Epithelial cell of esophagus (primary cell): ENCODE data around the gene ATP5MC2.

Experiments used
- DNase-seq: peaks from one replicate; pipeline ENCODE4 v3.0.0; 2010; ENCODE audit warnings: low read depth
- H3K4me3 ChIP-seq: 2 replicates; pipeline ENCODE4 v1.5.1; 2011; ENCODE audit warnings: mild to moderate bottlenecking, low read length, control low read depth
- CTCF ChIP-seq: IDR thresholded peaks from 2 replicates; pipeline ENCODE4 v1.5.1; 2011; ENCODE audit warnings: low read depth, mild to moderate bottlenecking, low read length, control low read depth, inconsistent platforms; ENCODE audit not compliant: insufficient read depth; ENCODE audit errors: missing control alignments

The ATP5MC2 gene

GRCh38 chr12:53700567-53700966 is 24.7 kb upstream of the ATP5MC2 start:
- DNase-seq: no peak
- no peak for TF ChIP-seq CTCF
- no peak overlapping the region for H3K4me3 ChIP-seq

- DNase-seq: no peak
- H3K4me3 ChIP-seq: no peak overlapping the region
- no peak for TF ChIP-seq CTCF
These were observed 23.8 kb upstream of the ATP5MC2 start for GRCh38 chr12:53699678-53700025.

GRCh38 chr12:53698948-53699677 is 23.2 kb upstream of the ATP5MC2 start:
- TF ChIP-seq CTCF: no peak
- H3K4me3 ChIP-seq: no peak overlapping the region
- DNase-seq: no peak

GRCh38 chr12:53696655-53697331 is 20.9 kb upstream of the ATP5MC2 start:
- H3K4me3 ChIP-seq: peak overlapping the region; percentile 40

GRCh38 chr12:53696285-53696654 is 20.4 kb upstream of the ATP5MC2 start:
- no peak for TF ChIP-seq CTCF
- peak; percentile 98 for DNase-seq
- peak overlapping the region; percentile 40 for H3K4me3 ChIP-seq

More at GRCh38 chr12:53696655-53697331, 20.9 kb upstream of the ATP5MC2 start:
- peak; percentile 82 for DNase-seq
- TF ChIP-seq CTCF: no peak

GRCh38 chr12:53695152-53696145 is 19.6 kb upstream of the ATP5MC2 start:
- H3K4me3 ChIP-seq: peak overlapping the region; percentile 40
- DNase-seq: peak; percentile 83
- TF ChIP-seq CTCF: no peak
